GM18507 (cell line): ENCODE data around the gene SLC19A1.

Source experiments
- DNase-seq: peaks from one replicate; pipeline ENCODE4 v3.0.0; 2011; ENCODE audit warnings: low read depth; ENCODE audit not compliant: insufficient read length; ENCODE audit errors: extremely low spot score
- FAIRE-seq: peaks from 2 replicates; lab custom pipeline; 2011; peaks lifted over from hg19 to GRCh38; lab: Jason Lieb, UNC

SLC19A1 gene

DNA sequence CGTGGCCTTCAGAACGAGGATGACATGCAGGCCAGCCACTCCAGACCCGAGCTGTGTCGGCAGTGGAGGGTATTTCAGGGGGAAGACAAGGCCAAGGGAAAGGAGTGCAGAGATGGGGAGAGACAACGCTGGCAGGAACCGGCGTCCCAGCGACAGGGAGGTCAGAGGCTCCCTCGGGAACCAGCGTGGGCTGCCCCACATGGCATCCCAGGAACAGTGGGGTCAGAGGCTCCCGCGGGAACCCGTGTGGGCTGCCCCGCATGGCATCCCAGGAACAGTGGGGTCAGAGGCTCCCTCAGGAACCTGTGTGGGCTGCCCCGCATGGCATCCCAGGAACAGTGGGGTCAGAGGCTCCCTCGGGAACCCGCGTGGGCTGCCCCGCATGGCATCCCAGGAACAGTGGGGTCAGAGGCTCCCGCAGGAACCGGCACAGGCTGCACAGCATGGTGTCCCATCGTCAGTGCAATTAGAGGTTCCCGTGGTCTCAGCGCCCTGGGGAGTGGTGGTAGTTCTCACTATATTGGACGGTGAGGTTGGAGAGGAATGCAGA, 43.0 kb downstream of the SLC19A1 start:
- FAIRE-seq = no peak
- no peak for DNase-seq

DNA sequence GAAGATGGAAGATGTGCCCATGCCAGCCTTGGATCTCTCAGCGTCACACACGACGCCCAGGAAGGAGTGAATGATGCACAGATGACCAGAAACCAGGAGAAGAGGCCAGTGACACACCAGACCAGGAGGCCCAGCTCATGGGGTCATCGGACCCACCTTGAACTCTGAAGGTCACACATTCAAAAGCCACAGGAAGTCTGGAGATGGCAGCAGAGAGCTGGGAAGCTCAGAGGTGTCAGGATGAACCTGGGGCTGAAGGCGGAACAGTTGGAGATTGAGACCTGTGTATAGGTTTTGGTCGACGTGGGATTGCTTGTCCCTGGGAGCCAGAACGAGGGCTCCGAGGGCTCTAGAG, 43.6 kb downstream of the SLC19A1 start:
- DNase-seq = no peak
- FAIRE-seq = no peak

DNA sequence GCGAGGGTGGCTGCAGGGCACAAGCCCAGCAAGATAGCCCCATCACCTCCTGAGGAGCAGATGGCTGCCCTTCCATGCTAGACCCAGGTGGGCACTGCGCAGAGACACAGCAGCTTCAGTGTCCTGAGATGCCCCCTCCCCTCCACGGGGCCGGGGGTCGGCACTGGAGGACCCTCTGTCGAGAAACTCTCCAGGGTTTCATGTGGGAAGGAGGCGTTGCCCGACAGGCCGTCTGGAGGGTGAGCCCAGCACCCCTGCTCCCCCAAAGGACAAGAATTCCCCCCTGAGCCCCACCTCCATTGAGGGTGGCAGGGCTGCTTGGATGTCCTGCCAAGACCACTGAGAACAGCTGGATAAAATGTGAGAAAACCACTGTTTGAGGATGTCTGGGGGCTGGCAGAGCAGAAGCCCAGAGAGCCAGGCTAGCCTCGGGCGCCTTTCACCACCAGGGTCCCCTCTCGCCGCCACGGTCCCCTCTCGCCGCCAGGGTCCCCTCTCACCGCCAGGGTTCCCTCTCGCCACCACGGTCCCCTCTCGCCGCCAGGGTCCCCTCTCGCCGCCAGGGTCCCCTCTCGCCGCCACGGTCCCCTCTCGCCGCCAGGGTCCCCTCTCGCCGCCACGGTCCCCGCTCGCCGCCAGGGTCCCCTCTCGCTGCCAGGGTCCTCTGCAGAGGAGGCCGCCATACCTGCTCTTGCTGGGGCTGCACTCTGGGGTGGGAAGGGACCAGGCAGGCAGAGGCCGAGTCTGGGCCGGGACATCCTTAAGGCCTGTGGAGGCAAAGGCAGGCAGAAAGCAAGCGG, 44.2 kb downstream of the SLC19A1 start:
- DNase-seq (no peak), FAIRE-seq (no peak)

DNA sequence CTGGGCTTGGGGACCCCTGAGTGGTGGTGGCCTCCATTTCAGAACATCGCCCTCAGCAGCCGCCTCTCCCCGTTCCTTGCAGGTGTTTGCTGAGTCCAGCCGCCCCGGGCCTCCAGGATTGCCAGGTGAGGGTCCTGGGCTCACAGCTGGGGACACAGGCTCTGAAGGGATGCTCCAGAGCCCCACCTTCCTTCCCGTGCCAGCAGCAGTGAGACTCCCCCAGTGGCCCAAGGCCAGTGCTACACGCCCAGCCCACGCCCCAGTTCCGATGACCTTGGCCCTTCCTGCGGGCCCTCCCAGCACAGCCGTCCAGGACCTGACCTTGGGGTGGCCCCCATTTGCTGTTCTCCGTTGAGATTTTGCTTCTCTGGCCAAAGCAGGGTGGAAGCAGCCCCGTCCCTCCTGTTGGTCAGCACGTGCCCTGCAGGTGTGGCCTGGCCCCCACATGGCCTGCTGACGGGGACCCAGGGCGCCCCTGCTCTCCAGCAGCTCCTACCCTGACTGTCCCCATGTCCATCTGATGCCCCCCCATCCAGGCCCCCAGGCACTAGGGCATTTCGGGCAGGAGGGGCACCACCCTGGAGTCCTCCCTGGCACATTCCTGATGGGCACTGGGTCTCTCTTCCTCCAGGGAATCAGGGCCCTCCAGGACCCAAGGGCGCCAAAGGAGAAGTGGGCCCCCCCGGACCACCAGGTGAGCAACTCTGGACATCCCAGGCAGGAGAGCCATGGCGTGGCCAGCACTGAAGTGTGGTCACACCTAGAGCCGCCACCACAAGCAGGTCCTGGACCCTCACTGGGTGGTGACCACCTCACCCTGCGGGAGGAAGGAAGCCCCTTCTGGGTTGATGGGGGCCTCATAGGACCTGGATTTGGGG, 45.0 kb downstream of the SLC19A1 start:
- DNase-seq (no peak), FAIRE-seq (no peak)

DNA sequence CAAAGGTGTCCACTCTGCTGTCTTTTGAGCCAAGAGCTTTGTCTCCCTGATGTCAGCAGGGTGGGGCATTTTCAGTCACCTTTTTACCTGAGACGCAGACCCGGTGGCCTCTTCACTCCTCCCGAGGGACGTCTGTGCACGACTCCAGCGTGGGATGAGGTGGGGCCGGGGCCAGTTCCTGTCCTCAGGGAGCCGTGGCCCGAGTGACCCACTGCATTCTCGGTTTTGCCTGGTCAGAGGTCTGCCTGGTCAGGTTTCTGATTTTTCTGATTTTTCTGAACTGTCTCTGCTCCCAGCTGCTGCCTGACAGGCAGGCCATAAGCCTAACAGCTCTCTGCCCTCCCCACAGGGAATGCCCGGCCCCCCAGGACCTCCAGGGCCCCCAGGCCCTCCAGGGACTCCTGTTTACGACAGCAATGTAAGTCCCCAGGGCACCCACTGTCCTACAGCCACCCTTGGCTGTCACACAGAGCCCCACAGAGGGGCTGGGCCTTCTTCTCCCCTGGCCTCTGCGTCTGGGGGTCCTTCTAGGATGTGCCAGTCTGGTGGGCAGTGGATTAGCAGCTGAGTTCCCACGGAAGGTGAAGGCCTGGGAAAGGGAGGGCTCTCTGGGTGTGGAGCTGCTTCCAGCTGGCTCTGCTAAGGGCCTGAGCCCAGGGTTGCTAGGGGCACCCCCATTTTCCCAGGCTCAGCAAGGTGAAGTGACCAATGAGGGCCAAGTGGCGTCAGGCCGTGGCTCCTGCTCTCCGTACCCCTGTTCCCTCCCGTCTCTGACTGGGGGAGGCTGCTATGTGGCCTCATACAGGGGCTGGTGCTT, 45.9 kb downstream of the SLC19A1 start:
- no peak for DNase-seq
- FAIRE-seq = no peak

DNA sequence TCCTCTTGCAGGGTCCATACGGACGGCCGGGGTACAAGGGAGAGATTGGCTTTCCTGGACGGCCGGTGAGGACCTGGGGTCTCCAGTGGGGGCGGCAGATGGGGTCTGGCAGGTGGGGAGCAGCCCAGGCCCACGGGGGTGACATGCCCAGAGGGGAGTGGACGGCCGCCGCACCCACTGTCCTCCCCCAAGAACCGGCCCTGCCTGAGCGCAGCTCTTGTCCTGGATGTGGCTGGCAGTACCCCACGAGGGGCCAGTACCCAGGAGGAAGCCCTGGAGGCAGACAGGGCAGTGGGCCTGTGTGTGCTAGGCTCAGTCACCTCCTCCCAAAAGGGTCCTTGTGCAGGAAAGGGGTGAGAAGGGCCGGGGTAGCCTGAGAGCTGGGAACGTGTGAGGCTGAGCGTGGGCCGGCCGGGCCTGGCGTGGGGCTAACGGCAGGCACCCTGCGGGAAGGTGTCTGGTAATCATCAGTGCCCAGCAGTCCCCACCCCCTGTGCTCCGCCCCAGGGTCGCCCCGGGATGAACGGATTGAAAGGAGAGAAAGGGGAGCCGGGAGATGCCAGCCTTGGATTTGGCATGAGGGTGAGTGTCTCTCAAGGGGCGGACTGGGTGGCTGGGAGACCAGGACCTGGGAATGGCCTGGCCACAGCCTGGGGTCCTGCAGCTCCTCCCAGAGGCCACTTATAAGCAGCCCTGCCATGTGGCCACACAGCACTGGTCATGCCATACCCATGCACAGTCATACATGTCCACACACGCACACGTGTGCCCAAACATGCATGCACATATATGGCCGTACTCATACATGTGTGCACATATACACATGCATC, 47.2 kb downstream of the SLC19A1 start:
- FAIRE-seq (no peak), DNase-seq (no peak)

DNA sequence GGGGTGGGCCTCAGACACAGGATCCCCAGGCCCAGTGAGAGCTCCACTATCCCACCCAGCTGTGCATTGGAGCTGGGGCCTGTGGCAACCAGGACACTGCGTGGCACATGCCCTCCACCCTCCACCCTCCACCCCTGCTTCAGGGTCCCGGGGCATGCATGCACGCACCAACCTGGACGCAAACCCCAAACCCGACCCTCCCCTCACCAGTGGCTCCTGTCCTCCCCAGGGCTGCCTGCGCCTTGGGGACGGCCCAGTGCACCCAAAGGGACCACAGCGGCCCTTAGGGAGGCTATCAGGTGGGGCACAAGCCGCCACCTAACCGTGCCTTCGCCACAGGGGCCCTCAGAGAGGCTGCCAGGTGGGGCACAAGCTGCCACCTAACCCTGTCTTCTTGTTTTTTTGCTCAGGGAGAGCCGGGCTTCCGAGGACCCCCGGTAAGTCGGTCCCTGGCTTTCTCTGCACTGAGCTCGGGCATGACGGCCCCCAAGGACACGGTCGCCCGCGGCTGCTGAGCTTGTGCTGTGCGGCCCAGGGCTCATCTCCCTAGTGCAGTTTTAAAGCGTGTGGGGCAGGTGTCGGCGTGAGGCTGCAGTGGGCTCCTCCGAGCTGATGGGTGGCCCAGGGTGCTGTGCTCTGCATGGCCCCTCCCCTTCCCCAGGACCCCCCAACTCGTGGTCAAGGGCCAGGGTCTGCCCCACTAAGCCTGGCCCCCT, 47.9 kb downstream of the SLC19A1 start:
- FAIRE-seq = no peak

DNA sequence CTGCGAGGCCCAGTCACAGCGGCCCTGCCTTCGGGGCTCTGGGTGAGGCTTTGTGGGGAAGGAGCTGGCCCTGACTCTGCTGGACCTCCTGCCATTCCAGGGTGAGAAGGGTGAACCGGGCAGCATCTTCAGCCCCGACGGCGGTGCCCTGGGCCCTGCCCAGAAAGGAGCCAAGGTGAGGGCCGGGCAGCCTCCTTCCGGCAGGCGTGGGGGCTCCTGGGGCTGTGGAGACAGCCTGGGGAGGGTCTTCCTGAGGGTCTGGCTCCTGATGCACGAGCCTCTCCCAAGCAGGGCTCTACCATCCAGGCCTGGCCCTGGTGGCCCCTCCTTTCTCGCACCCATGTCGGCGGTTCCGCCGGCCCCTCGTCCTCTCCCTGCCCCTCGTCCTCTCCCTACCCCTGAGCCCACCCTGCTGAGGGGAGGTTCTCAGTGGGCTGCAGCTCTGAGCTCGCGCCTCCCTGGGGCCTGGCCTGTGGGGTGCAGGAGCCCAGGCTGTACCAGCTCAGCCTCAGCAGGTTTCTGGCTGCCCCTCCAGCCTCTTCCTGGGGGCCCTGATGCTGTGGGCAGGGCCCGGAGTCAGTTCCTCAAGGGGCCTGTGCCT, 48.7 kb downstream of the SLC19A1 start:
- FAIRE-seq (no peak), DNase-seq (no peak)

More for the DNA sequence above, 47.9 kb downstream of the SLC19A1 start:
- DNase-seq = no peak

DNA sequence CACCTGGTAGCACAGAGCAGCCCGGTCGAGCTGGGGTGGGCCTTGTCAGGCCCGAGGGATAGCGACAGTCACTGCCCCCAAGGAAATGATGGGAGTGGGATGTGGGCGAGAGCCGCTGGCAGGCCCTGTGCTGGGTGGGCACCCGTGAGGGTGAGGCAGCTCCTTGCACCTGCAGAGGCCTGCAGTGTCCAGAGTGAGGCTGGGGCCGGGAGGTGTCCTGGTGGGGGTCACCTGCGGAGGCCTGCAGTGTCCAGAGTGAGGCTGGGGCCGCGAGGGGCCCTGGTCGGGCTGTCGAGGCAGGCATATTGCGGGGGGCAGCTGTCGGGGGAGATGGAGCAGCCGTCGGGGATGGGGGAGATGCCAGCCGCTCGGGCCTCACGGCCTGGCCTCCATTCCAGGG, 49.5 kb downstream of the SLC19A1 start:
- no peak for FAIRE-seq
- DNase-seq = no peak

DNA sequence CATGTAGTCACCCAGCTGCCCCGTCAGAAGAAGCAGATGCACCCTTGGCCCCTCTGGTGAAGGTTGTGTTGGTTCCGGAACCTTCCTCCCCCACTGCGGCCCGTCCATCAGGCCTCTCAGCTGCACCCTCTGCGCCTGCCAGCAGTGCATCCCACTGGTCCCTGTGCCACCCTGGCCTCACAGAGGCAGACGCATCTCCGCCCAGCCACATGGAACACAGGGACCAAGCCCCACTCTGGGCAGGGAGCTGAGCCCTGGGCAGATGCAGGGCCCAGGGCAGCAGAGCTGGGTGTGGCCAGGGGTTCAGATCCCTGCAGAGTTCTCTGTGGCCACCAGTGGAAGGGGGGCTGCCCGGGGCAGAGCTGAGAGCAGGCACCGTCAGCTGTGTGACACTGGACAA, 50.6 kb downstream of the SLC19A1 start:
- FAIRE-seq (no peak), DNase-seq (no peak)

DNA sequence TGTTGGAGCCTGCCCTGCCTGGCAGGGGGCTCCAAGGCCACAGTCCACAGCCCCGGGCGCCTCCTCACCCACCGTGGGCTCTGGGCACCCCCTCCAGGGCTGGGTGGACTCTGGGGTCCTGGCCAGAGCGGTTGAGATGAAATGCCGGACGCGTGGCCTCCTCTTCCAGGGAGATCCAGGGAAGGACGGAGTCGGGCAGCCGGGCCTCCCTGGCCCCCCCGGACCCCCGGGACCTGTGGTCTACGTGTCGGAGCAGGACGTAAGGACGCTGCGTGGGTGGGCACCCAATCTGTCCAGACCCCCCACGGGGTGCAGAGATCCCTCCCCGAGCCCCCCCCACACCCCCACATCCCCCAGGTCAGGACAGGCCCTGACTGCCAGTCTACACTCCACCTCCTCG, 51.2 kb downstream of the SLC19A1 start:
- no peak for FAIRE-seq
- no peak for DNase-seq

DNA sequence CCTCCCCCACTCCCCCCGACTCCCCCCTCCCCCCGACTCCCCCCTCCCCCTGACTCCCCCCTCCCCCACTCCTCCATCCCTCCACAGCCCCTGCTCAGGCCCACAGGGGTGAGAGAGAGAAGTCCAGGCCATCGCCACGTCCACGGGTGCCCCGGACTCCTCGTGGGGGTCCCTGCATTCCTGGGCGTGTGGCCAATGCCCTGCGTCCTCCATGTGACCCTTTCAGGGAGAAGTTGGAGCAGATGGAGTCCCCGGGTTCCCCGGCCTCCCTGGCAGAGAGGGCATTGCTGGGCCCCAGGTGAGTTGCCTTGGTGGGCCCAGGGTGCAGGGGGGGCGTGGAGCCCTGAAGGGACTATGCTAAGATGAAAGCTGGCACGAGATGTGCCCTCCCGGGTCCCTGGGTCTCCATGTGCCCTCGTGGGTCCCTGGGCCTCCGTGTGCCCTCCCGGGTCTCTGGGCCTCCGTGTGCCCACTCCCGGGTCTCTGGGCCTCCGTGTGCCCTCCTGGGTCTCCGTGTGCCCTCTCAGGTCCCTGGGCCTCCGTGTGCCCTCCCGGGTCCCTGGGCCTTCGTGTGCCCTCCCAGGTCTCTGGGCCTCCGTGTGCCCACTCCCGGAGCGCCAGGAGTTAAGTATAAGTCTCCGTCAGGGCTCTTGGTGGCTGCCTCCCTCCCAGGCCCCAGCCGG, 52.0 kb downstream of the SLC19A1 start:
- no peak for FAIRE-seq
- DNase-seq = no peak

DNA sequence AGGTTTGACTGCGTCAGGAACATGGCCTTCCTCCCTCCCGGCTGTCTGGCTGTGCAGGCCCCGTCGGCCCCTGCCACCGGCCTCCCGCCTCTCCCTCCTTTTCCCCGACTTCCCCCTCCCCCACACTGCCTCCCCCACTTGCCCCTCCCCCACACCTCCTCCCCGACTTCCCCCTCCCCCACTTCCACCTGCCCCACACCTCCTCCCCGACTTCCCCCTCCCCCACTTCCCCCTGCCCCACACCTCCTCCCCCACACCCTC, 52.6 kb downstream of the SLC19A1 start:
- DNase-seq (no peak), FAIRE-seq (no peak)

DNA sequence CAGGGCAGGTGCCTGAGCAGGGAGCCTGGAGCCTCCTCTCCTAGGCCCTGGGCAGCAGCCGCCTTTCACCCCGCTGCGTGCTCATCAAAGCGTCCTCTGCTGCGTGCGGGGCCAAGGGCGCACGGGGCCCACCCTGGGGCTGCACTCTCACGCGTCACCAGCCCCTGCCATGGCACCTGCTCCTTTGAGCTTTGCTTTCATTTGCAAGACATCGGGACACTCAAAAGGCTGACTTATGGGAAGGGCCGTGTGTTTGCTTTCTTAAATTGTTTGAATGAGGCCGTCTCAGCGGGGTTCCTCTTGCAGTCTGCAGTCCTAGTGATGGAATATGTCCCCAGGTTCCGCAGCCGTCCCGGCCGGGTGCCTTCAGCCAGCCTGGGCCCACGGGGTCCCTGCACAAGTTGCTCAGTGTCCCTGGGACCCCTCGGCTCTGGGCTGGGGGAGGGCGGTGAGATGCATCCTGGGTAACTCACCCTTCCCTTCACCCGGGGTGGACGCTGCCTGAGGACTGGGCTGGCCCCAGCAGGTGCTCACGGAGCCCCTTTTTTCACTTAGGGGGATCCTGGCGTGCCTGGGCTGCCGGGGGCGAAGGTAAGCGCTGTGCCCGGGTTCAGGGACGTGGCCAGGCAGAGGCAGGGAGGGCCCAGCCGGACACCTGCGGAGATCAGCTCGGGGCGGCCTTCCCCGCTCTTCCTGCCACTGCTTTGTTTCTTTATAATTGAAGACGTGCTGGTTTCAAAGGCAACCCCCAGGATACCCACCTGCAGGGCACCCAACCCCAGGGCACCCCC, 53.1 kb downstream of the SLC19A1 start:
- FAIRE-seq = no peak
- no peak for DNase-seq

DNA sequence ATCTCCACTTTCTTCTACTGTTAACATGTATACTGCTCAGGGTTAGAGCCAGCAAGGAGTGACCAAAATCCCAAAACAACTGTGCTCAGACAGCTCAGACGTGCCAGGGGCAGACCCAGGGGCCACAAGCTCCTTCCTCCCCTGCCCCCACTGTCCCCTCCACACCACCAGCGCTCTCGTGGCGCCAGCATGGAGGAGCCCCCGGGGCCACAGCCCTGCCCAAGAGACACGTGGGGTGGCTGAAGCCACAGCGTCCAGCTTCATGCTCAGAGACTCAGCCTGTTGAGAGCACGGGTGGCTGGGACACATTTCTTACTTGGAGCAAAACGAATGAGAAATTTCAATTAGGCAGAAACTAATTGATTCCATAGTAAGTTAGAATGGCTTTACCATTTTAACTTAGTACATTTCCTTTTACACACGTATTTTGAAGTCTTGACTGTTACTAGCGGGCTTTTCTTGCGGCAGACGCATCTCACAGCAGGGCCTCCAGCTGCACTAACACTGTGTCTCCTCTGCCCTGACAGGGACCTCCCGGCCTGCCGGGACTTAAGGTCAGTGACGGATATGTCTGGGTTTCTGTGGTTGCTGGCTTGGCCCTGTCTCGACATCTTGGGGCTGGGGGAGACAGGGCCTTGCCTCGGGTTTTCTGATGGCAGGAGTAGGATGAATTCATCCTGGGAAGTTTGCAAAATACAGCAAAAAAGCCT, 54.2 kb downstream of the SLC19A1 start:
- DNase-seq (no peak), FAIRE-seq (no peak)

DNA sequence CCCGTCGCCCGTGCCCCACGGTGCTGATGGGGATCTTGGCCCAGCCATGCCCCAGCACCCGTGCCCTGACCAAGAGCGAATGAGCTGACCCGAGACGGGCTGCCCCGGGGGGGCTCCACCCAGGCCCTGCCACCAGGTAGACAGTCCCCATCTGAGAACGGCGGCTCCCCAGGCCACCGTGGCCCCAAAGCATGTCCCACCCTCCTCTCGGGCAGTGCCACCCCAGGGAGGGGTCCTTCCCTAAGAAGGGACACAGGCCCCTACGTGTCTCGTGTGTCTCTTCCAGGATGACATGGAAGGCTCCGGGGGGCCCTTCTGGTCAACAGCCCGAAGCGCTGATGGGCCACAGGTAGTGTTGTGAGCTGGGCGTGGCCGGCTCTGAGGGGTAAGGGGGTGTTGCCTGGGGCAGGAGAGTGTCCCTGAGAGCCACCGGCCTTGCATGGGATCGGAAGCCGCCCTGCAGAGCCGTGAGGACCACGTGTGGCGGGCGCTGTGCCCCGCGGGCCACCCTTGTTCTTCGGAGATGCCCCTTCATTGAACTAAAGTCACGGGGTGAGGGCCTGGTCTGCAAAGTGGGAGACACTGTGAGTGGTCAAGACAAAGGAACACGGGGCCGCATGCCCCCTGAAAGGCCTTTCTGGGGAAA, 55.0 kb downstream of the SLC19A1 start:
- FAIRE-seq = no peak
- no peak for DNase-seq
